ENCODE results near the gene PRKCH.

DNA sequence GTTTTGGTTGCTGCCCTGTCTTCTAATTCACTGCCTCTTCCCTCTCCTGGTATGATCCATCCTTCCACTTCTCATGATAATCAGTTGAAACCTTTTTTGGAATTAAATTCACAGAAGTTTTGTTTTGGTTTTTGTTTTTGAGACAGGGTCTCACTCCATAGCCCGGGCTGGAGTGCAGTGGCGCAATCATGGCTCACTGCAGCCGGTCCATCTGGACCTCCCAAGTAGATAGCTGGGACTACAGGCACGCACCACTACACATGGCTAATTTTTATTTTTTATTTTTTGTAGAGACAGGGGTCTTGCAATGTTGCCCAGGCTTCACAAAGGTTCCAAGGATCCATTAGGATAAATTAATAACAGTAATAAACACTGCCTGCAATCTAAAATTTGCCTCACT is 164.3 kb downstream of the PRKCH start:
- TF ChIP-seq, protein P1, sequence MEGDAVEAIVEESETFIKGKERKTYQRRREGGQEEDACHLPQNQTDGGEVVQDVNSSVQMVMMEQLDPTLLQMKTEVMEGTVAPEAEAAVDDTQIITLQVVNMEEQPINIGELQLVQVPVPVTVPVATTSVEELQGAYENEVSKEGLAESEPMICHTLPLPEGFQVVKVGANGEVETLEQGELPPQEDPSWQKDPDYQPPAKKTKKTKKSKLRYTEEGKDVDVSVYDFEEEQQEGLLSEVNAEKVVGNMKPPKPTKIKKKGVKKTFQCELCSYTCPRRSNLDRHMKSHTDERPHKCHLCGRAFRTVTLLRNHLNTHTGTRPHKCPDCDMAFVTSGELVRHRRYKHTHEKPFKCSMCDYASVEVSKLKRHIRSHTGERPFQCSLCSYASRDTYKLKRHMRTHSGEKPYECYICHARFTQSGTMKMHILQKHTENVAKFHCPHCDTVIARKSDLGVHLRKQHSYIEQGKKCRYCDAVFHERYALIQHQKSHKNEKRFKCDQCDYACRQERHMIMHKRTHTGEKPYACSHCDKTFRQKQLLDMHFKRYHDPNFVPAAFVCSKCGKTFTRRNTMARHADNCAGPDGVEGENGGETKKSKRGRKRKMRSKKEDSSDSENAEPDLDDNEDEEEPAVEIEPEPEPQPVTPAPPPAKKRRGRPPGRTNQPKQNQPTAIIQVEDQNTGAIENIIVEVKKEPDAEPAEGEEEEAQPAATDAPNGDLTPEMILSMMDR (IDR thresholded peaks at IDR 0.05), result no peak
- TF ChIP-seq POLR2AphosphoS5 (IDR thresholded peaks at IDR 0.05), result no peak
- TF ChIP-seq EP300 (IDR thresholded peaks at IDR 0.05), result no peak
- no peak for TF ChIP-seq POLR2A (IDR thresholded peaks at IDR 0.05)
